ENCODE data around the gene ZNF134.

DNA sequence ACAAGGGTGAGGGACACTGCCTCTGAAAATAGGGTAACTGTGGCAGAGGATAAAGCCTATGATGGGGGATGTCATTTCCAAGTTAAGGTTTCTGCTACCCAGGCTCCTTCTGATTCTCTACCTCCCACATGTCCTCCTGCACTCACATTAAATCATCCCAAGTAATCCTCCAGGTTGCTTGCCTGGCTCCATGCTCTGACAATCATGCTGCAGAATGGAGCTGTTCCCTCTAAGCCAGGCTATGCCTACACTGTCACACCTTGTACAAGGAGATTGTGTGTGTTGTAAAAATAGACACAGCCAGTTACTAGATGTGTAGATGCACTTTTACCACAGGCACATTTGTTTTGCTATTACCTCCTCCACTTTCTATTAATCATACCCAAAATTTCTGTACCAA lies 43.3 kb upstream of the ZNF134 start:
- TF ChIP-seq, protein P1, sequence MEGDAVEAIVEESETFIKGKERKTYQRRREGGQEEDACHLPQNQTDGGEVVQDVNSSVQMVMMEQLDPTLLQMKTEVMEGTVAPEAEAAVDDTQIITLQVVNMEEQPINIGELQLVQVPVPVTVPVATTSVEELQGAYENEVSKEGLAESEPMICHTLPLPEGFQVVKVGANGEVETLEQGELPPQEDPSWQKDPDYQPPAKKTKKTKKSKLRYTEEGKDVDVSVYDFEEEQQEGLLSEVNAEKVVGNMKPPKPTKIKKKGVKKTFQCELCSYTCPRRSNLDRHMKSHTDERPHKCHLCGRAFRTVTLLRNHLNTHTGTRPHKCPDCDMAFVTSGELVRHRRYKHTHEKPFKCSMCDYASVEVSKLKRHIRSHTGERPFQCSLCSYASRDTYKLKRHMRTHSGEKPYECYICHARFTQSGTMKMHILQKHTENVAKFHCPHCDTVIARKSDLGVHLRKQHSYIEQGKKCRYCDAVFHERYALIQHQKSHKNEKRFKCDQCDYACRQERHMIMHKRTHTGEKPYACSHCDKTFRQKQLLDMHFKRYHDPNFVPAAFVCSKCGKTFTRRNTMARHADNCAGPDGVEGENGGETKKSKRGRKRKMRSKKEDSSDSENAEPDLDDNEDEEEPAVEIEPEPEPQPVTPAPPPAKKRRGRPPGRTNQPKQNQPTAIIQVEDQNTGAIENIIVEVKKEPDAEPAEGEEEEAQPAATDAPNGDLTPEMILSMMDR (conservative IDR thresholded peaks at IDR 0.05; ENCODE audit: low read length): no peak
- no peak for TF ChIP-seq EZH2phosphoT487 (IDR thresholded peaks at IDR 0.05; ENCODE audit: borderline replicate concordance, low read depth, low read length)

Measured in OCI-LY7 (cell line).